ENCODE measurements around the gene CASTOR1. TPM values are rescaled to one million over a fixed set of nuclear protein-coding genes. Genes with fewer than 3 reads are reported as not detected.

Gene CASTOR1
- total RNA-seq, 2 experiments from 2014 or later, result 4.5 to 9.1 TPM

- no peak for TF ChIP-seq CTCF (conservative IDR thresholded peaks at IDR 0.05; ENCODE audit: low read length)
- TF ChIP-seq EZH2phosphoT487 (IDR thresholded peaks at IDR 0.05; ENCODE audit: borderline replicate concordance, low read depth, low read length), result no peak
- ChIA-PET CTCF (ENCODE audit: unreplicated experiment) (no interaction called here), POLR2A (interaction anchor here (0.6 kb wide), 1 partner anchor 995 kb away, joined by 6 read pairs; no protein-coding TSS in a partner anchor)
- no peaks in the 10 kb centered on the region for H3K9me3 ChIP-seq (ENCODE audit: low read length)
- H3K4me3 ChIP-seq (ENCODE audit: low read depth, low read length, poor library complexity, severe bottlenecking), result no peak overlapping the region
- BruUV-seq (replicated peaks), result no TSS peak
- no peak for DNase-seq (ENCODE audit: low spot score)
- no peak overlapping the region for H2AFZ ChIP-seq (ENCODE audit: low read length)
- H3K36me3 ChIP-seq (ENCODE audit: insufficient read depth, low read length), result no peaks in the 10 kb centered on the region
- no peak overlapping the region for H3K27ac ChIP-seq (ENCODE audit: low read depth, low read length, poor library complexity, severe bottlenecking)
- no peaks in the 10 kb centered on the region for H3K9me2 ChIP-seq (ENCODE audit: insufficient read depth, low read length)
- H3K4me2 ChIP-seq (ENCODE audit: low read length), result no peak overlapping the region
- intact Hi-C loops (cut with micrococcal nuclease; ENCODE audit: unreplicated experiment), result no loop called here
- H3K79me2 ChIP-seq (ENCODE audit: insufficient read depth, low read depth, low read length), result no peaks in the 10 kb centered on the region
- H4K20me1 ChIP-seq (ENCODE audit: insufficient read depth, low read length), result no peaks in the 10 kb centered on the region
- peaks cover 20% of the 10 kb centered on the region for H3K4me1 ChIP-seq (ENCODE audit: insufficient read depth, low read length, poor library complexity, severe bottlenecking)
Measured at GRCh38 chr22:30314915-30315314, 25.6 kb upstream of the CASTOR1 start.

- H3K9me2 ChIP-seq (ENCODE audit: insufficient read depth, low read length), result no peaks in the 10 kb centered on the region
- DNase-seq (ENCODE audit: low spot score), result no peak
- H2AFZ ChIP-seq (ENCODE audit: low read length), result no peak overlapping the region
- no peaks in the 10 kb centered on the region for H3K36me3 ChIP-seq (ENCODE audit: insufficient read depth, low read length)
- POLR2A ChIA-PET, result interaction anchor here (0.9 to 1.2 kb wide), 3 partner anchors 9 to 111 kb away, joined by 3 to 7 read pairs (median 4); no protein-coding TSS in a partner anchor
- H4K20me1 ChIP-seq (ENCODE audit: insufficient read depth, low read length), result no peaks in the 10 kb centered on the region
- no peak overlapping the region for H3K4me2 ChIP-seq (ENCODE audit: low read length)
- intact Hi-C loops (cut with micrococcal nuclease; ENCODE audit: unreplicated experiment), result no loop called here
- no peaks in the 10 kb centered on the region for H3K9me3 ChIP-seq (ENCODE audit: low read length)
- BruUV-seq (replicated peaks), result no TSS peak
- H3K27ac ChIP-seq (ENCODE audit: low read depth, low read length, poor library complexity, severe bottlenecking), result no peak overlapping the region
- H3K79me2 ChIP-seq (ENCODE audit: insufficient read depth, low read depth, low read length), result no peaks in the 10 kb centered on the region
- CTCF ChIA-PET (ENCODE audit: unreplicated experiment), result no interaction called here
- peaks cover 31% of the 10 kb centered on the region for H3K4me1 ChIP-seq (ENCODE audit: insufficient read depth, low read length, poor library complexity, severe bottlenecking)
- H3K4me3 ChIP-seq (ENCODE audit: low read depth, low read length, poor library complexity, severe bottlenecking), result no peak overlapping the region
- TF ChIP-seq EZH2phosphoT487 (IDR thresholded peaks at IDR 0.05; ENCODE audit: borderline replicate concordance, low read depth, low read length) (no peak), CTCF (conservative IDR thresholded peaks at IDR 0.05; ENCODE audit: low read length) (no peak)
Measured at GRCh38 chr22:30313527-30314363, 24.4 kb upstream of the CASTOR1 start.

- no peaks in the 10 kb centered on the region for H3K36me3 ChIP-seq (ENCODE audit: insufficient read depth, low read length)
- no peak overlapping the region for H3K4me2 ChIP-seq (ENCODE audit: low read length)
- H3K9me2 ChIP-seq (ENCODE audit: insufficient read depth, low read length), result no peaks in the 10 kb centered on the region
- H3K9me3 ChIP-seq (ENCODE audit: low read length), result no peaks in the 10 kb centered on the region
- POLR2A ChIA-PET, result no interaction called here
- TF ChIP-seq CTCF (conservative IDR thresholded peaks at IDR 0.05; ENCODE audit: low read length), result no peak
- no peak for TF ChIP-seq EZH2phosphoT487 (IDR thresholded peaks at IDR 0.05; ENCODE audit: borderline replicate concordance, low read depth, low read length)
- peaks cover 48% of the 10 kb centered on the region for H3K4me1 ChIP-seq (ENCODE audit: insufficient read depth, low read length, poor library complexity, severe bottlenecking)
- 0 out of 2 replicates have a peak, but pooled peaks cover 5% of the 10 kb centered on the region for H3K79me2 ChIP-seq (ENCODE audit: insufficient read depth, low read depth, low read length)
- no peak overlapping the region for H3K4me3 ChIP-seq (ENCODE audit: low read depth, low read length, poor library complexity, severe bottlenecking)
- no peak overlapping the region for H2AFZ ChIP-seq (ENCODE audit: low read length)
- intact Hi-C loops (cut with micrococcal nuclease; ENCODE audit: unreplicated experiment), result no loop called here
- no peak overlapping the region for H3K27ac ChIP-seq (ENCODE audit: low read depth, low read length, poor library complexity, severe bottlenecking)
- no TSS peak for BruUV-seq (replicated peaks)
- CTCF ChIA-PET (ENCODE audit: unreplicated experiment), result no interaction called here
- no peaks in the 10 kb centered on the region for H4K20me1 ChIP-seq (ENCODE audit: insufficient read depth, low read length)
- no peak for DNase-seq (ENCODE audit: low spot score)
Measured at GRCh38 chr22:30312053-30312452, 22.7 kb upstream of the CASTOR1 start.

Measured in OCI-LY7 (cell line).